ENCODE measurements around the gene TLL2. TPM values are rescaled to one million over a fixed set of nuclear protein-coding genes. Genes with fewer than 3 reads are reported as not detected.

The TLL2 gene
- polyA plus RNA-seq, 3 donors from 2014 or later, result not detected

GRCh38 chr10:96416643-96417042 is 97.1 kb downstream of the TLL2 start:
- H3K27me3 Mint-ChIP-seq (ENCODE audit: low read depth in 3 of 3), result peaks cover 0 to 6% (median 2%) of the 10 kb centered on the region in 3 donors
- H3K27ac Mint-ChIP-seq, result no peak overlapping the region
- no peaks in the 10 kb centered on the region for H3K4me1 Mint-ChIP-seq
- H3K4me3 Mint-ChIP-seq, result no peak overlapping the region
- no peaks in the 10 kb centered on the region for H3K36me3 Mint-ChIP-seq
- no peaks in the 10 kb centered on the region for H3K9me3 Mint-ChIP-seq
- DNase-seq, result no peak

GRCh38 chr10:96415891-96416554 is 97.7 kb downstream of the TLL2 start:
- Mint-ChIP-seq H3K4me1 (no peaks in the 10 kb centered on the region), H3K9me3 (no peaks in the 10 kb centered on the region), H3K4me3 (no peak overlapping the region), H3K27me3 (ENCODE audit: low read depth in 3 of 3) (peaks cover 2 to 6% (median 3%) of the 10 kb centered on the region in 3 donors), H3K36me3 (no peaks in the 10 kb centered on the region), H3K27ac (no peak overlapping the region)
- no peak for DNase-seq

- Mint-ChIP-seq H3K27me3 (ENCODE audit: low read depth in 3 of 3) (peaks cover 2 to 8% (median 3%) of the 10 kb centered on the region in 3 donors), H3K4me3 (no peak overlapping the region), H3K9me3 (no peaks in the 10 kb centered on the region), H3K4me1 (no peaks in the 10 kb centered on the region), H3K27ac (no peak overlapping the region), H3K36me3 (no peaks in the 10 kb centered on the region)
- no peak for DNase-seq
Measured at GRCh38 chr10:96415150-96415890, 98.4 kb downstream of the TLL2 start.

- Mint-ChIP-seq H3K36me3 (no peaks in the 10 kb centered on the region), H3K27ac (no peak overlapping the region), H3K9me3 (no peaks in the 10 kb centered on the region), H3K4me1 (no peaks in the 10 kb centered on the region), H3K27me3 (ENCODE audit: low read depth in 3 of 3) (peaks cover 2 to 8% (median 3%) of the 10 kb centered on the region in 3 donors), H3K4me3 (no peak overlapping the region)
- DNase-seq, result no peak
Measured at GRCh38 chr10:96414303-96414702, 99.4 kb downstream of the TLL2 start.

DNA sequence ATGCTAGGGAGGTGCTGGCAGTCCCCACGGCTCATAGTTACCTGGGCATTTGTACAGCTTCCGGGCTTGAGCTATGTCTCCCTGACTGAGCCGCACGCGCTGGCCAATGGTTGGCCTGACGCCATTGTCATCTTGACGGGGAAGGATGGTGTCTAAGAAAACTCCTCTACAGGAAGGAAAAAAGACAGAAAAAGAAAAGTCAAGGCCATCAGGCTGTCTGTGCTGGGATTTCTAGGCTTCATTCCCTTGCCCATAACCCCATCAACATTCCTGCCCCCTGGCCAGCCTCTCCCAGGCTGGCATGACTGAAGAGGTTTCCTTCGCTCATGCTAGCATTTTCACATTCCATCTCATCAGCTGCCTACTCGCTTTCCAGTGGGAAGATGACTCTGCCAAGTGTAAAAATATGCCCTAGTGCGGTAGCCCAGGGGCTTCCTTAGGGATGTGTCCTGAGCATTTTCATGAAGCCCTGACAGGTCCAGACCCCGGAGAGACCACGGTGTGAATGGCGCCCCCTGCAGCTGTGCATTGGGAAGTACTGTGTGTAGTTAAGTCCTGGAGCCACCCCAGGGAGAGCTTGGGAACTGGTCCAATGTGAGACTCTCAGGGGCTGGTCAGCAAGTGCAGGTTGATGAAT is 100.5 kb downstream of the TLL2 start:
- H3K4me1 Mint-ChIP-seq, result no peaks in the 10 kb centered on the region
- peaks cover 2 to 8% (median 3%) of the 10 kb centered on the region in 3 donors for H3K27me3 Mint-ChIP-seq (ENCODE audit: low read depth in 3 of 3)
- H3K4me3 Mint-ChIP-seq, result no peak overlapping the region
- no peak overlapping the region for H3K27ac Mint-ChIP-seq
- no peak for DNase-seq
- no peaks in the 10 kb centered on the region for H3K9me3 Mint-ChIP-seq
- H3K36me3 Mint-ChIP-seq, result no peaks in the 10 kb centered on the region

GRCh38 chr10:96411716-96412320 is 101.9 kb downstream of the TLL2 start:
- no peaks in the 10 kb centered on the region for H3K4me1 Mint-ChIP-seq
- no peak overlapping the region for H3K4me3 Mint-ChIP-seq
- H3K27me3 Mint-ChIP-seq (ENCODE audit: low read depth in 3 of 3), result peaks cover 2 to 14% (median 5%) of the 10 kb centered on the region in 3 donors

GRCh38 chr10:96410296-96410695 is 103.4 kb downstream of the TLL2 start:
- H3K9me3 Mint-ChIP-seq, result no peaks in the 10 kb centered on the region
- no peak overlapping the region for H3K4me3 Mint-ChIP-seq
- no peaks in the 10 kb centered on the region for H3K36me3 Mint-ChIP-seq
- no peak overlapping the region for H3K27ac Mint-ChIP-seq
- no peak for DNase-seq
- peaks cover 2 to 20% (median 5%) of the 10 kb centered on the region in 3 donors for H3K27me3 Mint-ChIP-seq (ENCODE audit: low read depth in 3 of 3)
- no peaks in the 10 kb centered on the region for H3K4me1 Mint-ChIP-seq

More at GRCh38 chr10:96411716-96412320, 101.9 kb downstream of the TLL2 start:
- no peaks in the 10 kb centered on the region for H3K9me3 Mint-ChIP-seq
- no peaks in the 10 kb centered on the region for H3K36me3 Mint-ChIP-seq
- DNase-seq, result no peak
- no peak overlapping the region for H3K27ac Mint-ChIP-seq

- Mint-ChIP-seq H3K27me3 (ENCODE audit: low read depth in 3 of 3) (peaks cover 2 to 20% (median 5%) of the 10 kb centered on the region in 3 donors), H3K27ac (no peak overlapping the region), H3K4me1 (no peaks in the 10 kb centered on the region), H3K4me3 (no peak overlapping the region), H3K36me3 (no peaks in the 10 kb centered on the region), H3K9me3 (no peaks in the 10 kb centered on the region)
- no peak for DNase-seq
Measured at GRCh38 chr10:96408201-96408600, 105.5 kb downstream of the TLL2 start.

DNA sequence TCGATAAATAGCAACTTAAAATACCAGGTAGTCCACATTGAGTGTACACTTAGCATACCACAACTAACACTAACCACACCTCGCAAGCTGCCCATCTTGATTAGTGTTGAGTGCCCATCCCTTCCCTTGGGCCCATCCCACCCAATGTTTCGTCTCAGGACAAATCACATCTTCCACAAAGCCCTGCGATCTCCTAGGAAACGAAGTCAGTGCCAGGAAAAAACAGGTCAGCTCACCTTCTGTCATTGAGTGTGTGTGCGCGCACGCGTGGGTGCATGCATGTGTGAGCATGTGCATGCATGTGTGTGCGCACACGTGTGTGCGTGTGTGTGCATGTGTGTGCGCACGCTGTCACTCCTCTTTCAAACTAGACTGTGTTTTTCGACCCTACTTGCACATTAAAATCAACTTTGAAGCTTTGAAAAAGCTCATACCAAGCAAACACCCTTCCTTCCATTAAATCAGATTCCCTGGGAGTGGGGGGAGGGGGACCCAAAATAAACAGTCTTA is 106.1 kb downstream of the TLL2 start:
- no peak for DNase-seq
- Mint-ChIP-seq H3K27ac (no peak overlapping the region), H3K4me3 (no peak overlapping the region), H3K4me1 (no peaks in the 10 kb centered on the region), H3K9me3 (no peaks in the 10 kb centered on the region), H3K36me3 (no peaks in the 10 kb centered on the region), H3K27me3 (ENCODE audit: low read depth in 3 of 3) (peaks cover 6 to 22% (median 10%) of the 10 kb centered on the region in 3 donors)

DNA sequence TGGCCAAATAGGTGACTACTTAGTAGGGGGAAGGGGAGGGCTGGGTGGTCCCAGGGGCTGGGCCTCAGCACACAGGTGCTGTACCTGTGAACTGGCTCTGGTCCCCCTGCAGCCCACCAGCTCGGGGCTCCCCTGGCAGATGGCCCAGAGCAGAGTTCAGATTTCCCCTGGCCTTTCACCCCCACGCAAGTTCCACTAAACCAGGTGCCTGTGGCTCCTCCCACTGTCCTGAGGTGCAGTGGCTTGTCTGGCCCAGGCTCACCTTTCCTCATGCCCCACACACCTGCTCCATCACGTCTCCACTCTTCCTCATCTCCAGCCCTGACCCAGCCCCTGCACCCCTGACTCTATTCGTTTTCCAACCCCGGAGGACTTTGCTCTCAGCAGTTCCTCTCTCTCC is 107.6 kb downstream of the TLL2 start:
- H3K4me1 Mint-ChIP-seq, result no peaks in the 10 kb centered on the region
- H3K27ac Mint-ChIP-seq, result no peak overlapping the region
- no peak overlapping the region for H3K4me3 Mint-ChIP-seq
- peaks cover 5 to 19% (median 9%) of the 10 kb centered on the region in 3 donors for H3K27me3 Mint-ChIP-seq (ENCODE audit: low read depth in 3 of 3)
- H3K9me3 Mint-ChIP-seq, result no peaks in the 10 kb centered on the region
- no peaks in the 10 kb centered on the region for H3K36me3 Mint-ChIP-seq
- no peak for DNase-seq

GRCh38 chr10:96402417-96403305 is 111.1 kb downstream of the TLL2 start:
- Mint-ChIP-seq H3K36me3 (no peaks in the 10 kb centered on the region), H3K27ac (no peak overlapping the region), H3K27me3 (ENCODE audit: low read depth in 3 of 3) (peaks cover 8 to 26% (median 11%) of the 10 kb centered on the region in 3 donors), H3K4me3 (no peak overlapping the region), H3K9me3 (no peaks in the 10 kb centered on the region), H3K4me1 (no peaks in the 10 kb centered on the region)
- no peak for DNase-seq

DNA sequence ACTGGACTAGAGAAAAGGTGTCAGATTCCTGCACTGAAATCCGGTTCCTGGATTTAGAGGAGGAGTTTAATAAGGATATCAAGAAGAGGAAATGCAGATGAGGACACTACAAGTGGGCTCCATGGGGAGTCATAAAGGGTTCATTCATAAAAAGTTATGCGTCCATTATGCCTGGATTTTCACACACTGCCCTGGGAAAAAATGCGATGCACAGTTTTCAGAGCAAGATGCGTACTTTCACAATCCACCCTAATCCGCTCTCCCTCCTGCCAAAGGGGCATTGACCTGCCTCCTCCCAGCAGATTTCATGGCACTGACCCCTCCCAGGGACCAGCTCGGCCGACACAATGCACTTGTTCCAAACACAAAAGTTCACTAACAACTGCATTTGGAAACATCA is 112.7 kb downstream of the TLL2 start:
- Mint-ChIP-seq H3K4me1 (peaks cover 7% of the 10 kb centered on the region in 2 donors), H3K4me3 (no peak overlapping the region), H3K36me3 (no peaks in the 10 kb centered on the region), H3K27me3 (ENCODE audit: low read depth in 3 of 3) (peaks cover 8 to 22% (median 12%) of the 10 kb centered on the region in 3 donors), H3K9me3 (no peaks in the 10 kb centered on the region), H3K27ac (no peak overlapping the region)
- no peak for DNase-seq

DNA sequence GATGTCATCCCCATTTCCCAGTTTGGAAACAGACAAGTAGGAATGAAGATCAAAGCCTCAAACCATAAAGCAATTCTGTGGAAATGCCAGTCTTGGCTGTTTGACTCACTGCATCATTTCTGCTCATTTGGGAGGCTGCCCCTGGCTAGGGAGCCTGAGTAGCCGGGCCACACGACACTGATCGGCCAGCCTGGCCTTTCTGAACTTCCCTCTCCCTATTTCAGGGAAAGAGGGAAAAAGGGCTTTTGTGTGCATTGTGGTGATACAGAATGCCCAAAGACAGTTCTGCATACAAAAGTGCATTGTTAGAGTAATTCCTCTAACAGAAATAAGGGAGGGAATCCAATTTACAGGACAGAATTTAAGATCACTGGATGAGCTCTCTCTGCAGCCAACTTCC is 113.3 kb downstream of the TLL2 start:
- no peaks in the 10 kb centered on the region for H3K9me3 Mint-ChIP-seq
- H3K27ac Mint-ChIP-seq, result no peak overlapping the region
- H3K36me3 Mint-ChIP-seq, result no peaks in the 10 kb centered on the region
- H3K4me1 Mint-ChIP-seq, result peaks cover 8 to 12% of the 10 kb centered on the region in 2 donors
- H3K27me3 Mint-ChIP-seq (ENCODE audit: low read depth in 3 of 3), result peaks cover 8 to 24% (median 15%) of the 10 kb centered on the region in 3 donors
- no peak overlapping the region for H3K4me3 Mint-ChIP-seq
- no peak for DNase-seq

All from immature natural killer cell (primary cell).